HepG2 (cell line): Measurements from ENCODE around the gene SHISAL2B.

Experiments used
- BRCA1 ChIP-seq: sonication (generic); formaldehyde crosslinking; IDR thresholded peaks from 2 replicates; pipeline ENCODE4 v1.4.0; 2020; ENCODE audit warnings: missing genetic modification reagents
- CREB3 ChIP-seq: sonication (generic); formaldehyde crosslinking; IDR thresholded peaks from 2 replicates; pipeline ENCODE4 v1.5.0; 2020; ENCODE audit warnings: missing genetic modification reagents
- GABPA ChIP-seq, 2 experiments: IDR thresholded peaks; 2 replicates each; pipeline ENCODE4 v1.6.1; 2011 to 2016; ENCODE audit warnings: low read depth in 2 of 2, low read length in 1 of 2, missing biosample characterization in 1 of 2, missing genetic modification characterization in 1 of 2
- KIAA2018 ChIP-seq: sonication (generic); formaldehyde crosslinking; IDR thresholded peaks from 2 replicates; pipeline ENCODE4 v1.5.0; 2020; ENCODE audit warnings: mild to moderate bottlenecking, missing genetic modification reagents, borderline replicate concordance
- POLR2A ChIP-seq, 2 experiments: IDR thresholded peaks; 2 replicates each; pipeline ENCODE4 v1.6.1; 2011; ENCODE audit warnings: low read depth in 2 of 2, low read length in 2 of 2, mild to moderate bottlenecking in 1 of 2, moderate library complexity in 1 of 2; ENCODE audit not compliant: insufficient read depth in 1 of 2
- ZNF24 ChIP-seq: fragments of 450-650 bp; IDR thresholded peaks from 2 replicates; pipeline ENCODE4 v1.6.1; 2017; ENCODE audit warnings: antibody characterized with exemption, mild to moderate bottlenecking

- TF ChIP-seq POLR2A (IDR thresholded peaks at IDR 0.05; ENCODE audit: insufficient read depth in 1 of 2, low read depth in 2 of 2, low read length in 2 of 2) (no peak), CREB3 (CRISPR knock-in tag) (no peak), BRCA1 (CRISPR knock-in tag) (no peak), GABPA (IDR thresholded peaks at IDR 0.05; ENCODE audit: low read depth, low read length) (no peak), GABPA (CRISPR knock-in tag; IDR thresholded peaks at IDR 0.05; ENCODE audit: low read depth) (no peak), ZNF24 (no peak), KIAA2018 (CRISPR knock-in tag) (no peak)
Observed at GRCh38 chr5:64682608-64683007, 7.7 kb upstream of the SHISAL2B start.
